Lower leg skin (tissue), 3 donors: ENCODE data around the gene MUC22.

Source experiments
- POLR2A ChIP-seq, 2 donors: fragments of 450-650 bp; IDR thresholded peaks; one replicate each; pipeline ENCODE4 v1.6.1; 2016 to 2017; ENCODE audit warnings: antibody characterized with exemption in 2 of 2, mild to moderate bottlenecking in 1 of 2, moderate library complexity in 1 of 2
- TF ChIP-seq, protein P1 (sequence below), 3 donors: fragments of 450-650 bp; IDR thresholded peaks; one replicate each; pipeline ENCODE4 v1.5.1; 2016; ENCODE audit warnings: antibody characterized with exemption in 3 of 3, mild to moderate bottlenecking in 3 of 3, moderate library complexity in 2 of 3

DNA sequence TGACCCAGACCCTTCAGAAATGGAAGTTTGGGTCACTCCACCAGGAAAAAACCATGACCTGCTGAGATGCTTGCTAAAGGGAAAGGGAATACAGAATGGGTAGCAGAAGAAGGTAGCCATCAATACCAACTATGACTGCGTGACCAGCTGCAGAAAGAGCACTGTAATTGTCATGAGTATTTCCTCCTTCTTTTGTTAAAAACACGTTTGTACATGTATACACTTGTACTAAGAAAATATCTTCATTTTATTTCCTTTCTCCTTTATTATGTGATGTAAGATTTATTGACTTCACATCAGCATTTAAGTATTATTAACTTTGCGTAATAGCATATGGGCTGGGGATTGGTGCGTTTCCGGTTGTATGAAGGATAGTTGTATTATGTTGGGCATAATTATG, 39.3 kb upstream of the MUC22 start:
- TF ChIP-seq, protein P1, sequence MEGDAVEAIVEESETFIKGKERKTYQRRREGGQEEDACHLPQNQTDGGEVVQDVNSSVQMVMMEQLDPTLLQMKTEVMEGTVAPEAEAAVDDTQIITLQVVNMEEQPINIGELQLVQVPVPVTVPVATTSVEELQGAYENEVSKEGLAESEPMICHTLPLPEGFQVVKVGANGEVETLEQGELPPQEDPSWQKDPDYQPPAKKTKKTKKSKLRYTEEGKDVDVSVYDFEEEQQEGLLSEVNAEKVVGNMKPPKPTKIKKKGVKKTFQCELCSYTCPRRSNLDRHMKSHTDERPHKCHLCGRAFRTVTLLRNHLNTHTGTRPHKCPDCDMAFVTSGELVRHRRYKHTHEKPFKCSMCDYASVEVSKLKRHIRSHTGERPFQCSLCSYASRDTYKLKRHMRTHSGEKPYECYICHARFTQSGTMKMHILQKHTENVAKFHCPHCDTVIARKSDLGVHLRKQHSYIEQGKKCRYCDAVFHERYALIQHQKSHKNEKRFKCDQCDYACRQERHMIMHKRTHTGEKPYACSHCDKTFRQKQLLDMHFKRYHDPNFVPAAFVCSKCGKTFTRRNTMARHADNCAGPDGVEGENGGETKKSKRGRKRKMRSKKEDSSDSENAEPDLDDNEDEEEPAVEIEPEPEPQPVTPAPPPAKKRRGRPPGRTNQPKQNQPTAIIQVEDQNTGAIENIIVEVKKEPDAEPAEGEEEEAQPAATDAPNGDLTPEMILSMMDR (IDR thresholded peaks at IDR 0.05) = no peak
- TF ChIP-seq POLR2A (IDR thresholded peaks at IDR 0.05) = no peak
